OCI-LY3 (cell line): ENCODE results near the gene KRT33A.

Source experiments
- EZH2phosphoT487 ChIP-seq: fragments of 200-600 bp; shearing (Covaris generic); IDR thresholded peaks from 2 replicates; pipeline ENCODE4 v1.6.1; 2018; ENCODE audit warnings: antibody characterized with exemption, mixed run types, low read depth
- TF ChIP-seq, protein P1 (sequence below): fragments of 200-600, 300-600 bp; sonication (generic); IDR thresholded peaks from 2 replicates; pipeline ENCODE4 v1.5.1; 2014; ENCODE audit warnings: antibody characterized with exemption, low read length, low read depth

DNA sequence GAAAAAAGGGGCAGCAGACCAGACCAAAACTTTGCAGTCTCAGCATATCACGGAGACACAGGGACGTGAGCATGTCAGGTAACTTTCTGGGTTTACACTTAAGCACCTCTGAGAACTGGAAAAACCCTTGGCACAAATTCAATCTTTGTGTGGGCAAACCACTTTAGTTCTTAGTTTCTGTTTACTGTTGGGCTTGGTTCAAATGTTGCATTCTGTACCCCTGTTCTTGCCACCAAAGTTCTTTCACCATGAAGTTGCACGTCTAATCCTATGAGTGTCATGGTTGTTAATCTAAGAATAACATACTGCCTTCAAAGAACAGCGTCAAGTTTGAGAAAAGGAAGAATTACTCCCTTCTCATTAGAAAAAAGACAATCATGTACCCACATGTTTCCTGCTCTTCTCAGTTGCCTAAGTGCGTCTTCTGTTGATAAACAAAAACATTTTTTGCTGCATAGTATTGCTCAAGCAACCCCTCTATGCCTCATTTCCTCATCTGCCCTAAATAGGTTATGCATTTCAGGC is 11.6 kb downstream of the KRT33A start:
- TF ChIP-seq, protein P1, sequence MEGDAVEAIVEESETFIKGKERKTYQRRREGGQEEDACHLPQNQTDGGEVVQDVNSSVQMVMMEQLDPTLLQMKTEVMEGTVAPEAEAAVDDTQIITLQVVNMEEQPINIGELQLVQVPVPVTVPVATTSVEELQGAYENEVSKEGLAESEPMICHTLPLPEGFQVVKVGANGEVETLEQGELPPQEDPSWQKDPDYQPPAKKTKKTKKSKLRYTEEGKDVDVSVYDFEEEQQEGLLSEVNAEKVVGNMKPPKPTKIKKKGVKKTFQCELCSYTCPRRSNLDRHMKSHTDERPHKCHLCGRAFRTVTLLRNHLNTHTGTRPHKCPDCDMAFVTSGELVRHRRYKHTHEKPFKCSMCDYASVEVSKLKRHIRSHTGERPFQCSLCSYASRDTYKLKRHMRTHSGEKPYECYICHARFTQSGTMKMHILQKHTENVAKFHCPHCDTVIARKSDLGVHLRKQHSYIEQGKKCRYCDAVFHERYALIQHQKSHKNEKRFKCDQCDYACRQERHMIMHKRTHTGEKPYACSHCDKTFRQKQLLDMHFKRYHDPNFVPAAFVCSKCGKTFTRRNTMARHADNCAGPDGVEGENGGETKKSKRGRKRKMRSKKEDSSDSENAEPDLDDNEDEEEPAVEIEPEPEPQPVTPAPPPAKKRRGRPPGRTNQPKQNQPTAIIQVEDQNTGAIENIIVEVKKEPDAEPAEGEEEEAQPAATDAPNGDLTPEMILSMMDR, result no peak
- TF ChIP-seq EZH2phosphoT487, result no peak
